Measurements from ENCODE around the gene FHOD3. TPM values are rescaled to one million over a fixed set of nuclear protein-coding genes. Genes with fewer than 3 reads are reported as not detected.

FHOD3 gene
- total and polyA plus RNA-seq, 4 donors: 0.57 to 1.3 (median 1.2) TPM; not detected in 1

GRCh38 chr18:36714476-36714875 lies 417.0 kb downstream of the FHOD3 start:
- Histone ChIP-seq H3K9ac (ENCODE audit: low read depth in 1 of 2, low read length in 2 of 2) (no peak overlapping the region), H3K4me3 (ENCODE audit: low read depth in 1 of 3, low read length in 3 of 3) (no peak overlapping the region), H3K4me1 (ENCODE audit: control insufficient read depth in 4 of 4, insufficient read depth in 4 of 4, low read length in 3 of 4) (no peaks in the 10 kb centered on the region), H3K27ac (ENCODE audit: low read depth in 1 of 2, low read length in 2 of 2) (no peak overlapping the region), H3K36me3 (ENCODE audit: control insufficient read depth in 4 of 4, insufficient read depth in 3 of 4, low read depth in 1 of 4, low read length in 3 of 4) (no peaks in the 10 kb centered on the region), H3K27me3 (ENCODE audit: control insufficient read depth in 4 of 4, insufficient read depth in 4 of 4, low read length in 3 of 4) (no peaks in the 10 kb centered on the region), H3K9me3 (ENCODE audit: control insufficient read depth in 4 of 4, low read length in 3 of 4) (no peaks in the 10 kb centered on the region)
- 90% methylated on average over 3 of the region's 3 CpGs for WGBS
- DNase-seq (ENCODE audit: low spot score): no peak
- TF ChIP-seq FOXA2 (IDR thresholded peaks at IDR 0.05) (no peak), GABPA (IDR thresholded peaks at IDR 0.05 in 1 of 2, conservative IDR thresholded peaks at IDR 0.05 in 1 of 2) (no peak), MAX (IDR thresholded peaks at IDR 0.05) (no peak), EGR1 (IDR thresholded peaks at IDR 0.05; ENCODE audit: low read depth in 2 of 2) (no peak), TAF1 (conservative IDR thresholded peaks at IDR 0.05) (no peak), SP1 (IDR thresholded peaks at IDR 0.05) (no peak), JUND (IDR thresholded peaks at IDR 0.05) (no peak), CTCF (IDR thresholded peaks at IDR 0.05; ENCODE audit: low read depth, low read length, missing input control) (no peak), NR2F2 (IDR thresholded peaks at IDR 0.05) (no peak), RAD21 (IDR thresholded peaks at IDR 0.05) (no peak), RXRA (IDR thresholded peaks at IDR 0.05) (no peak), ZBTB33 (IDR thresholded peaks at IDR 0.05) (no peak)

GRCh38 chr18:36717422-36718110 lies 420.1 kb downstream of the FHOD3 start:
- no peaks in the 10 kb centered on the region for H3K27me3 ChIP-seq (ENCODE audit: control insufficient read depth in 4 of 4, insufficient read depth in 4 of 4, low read length in 3 of 4)
- TF ChIP-seq ZBTB33 (IDR thresholded peaks at IDR 0.05): no peak
- TF ChIP-seq FOXA1 (IDR thresholded peaks at IDR 0.05): no peak
- no peak for TF ChIP-seq ATF3 (IDR thresholded peaks at IDR 0.05)
- TF ChIP-seq GABPA (IDR thresholded peaks at IDR 0.05 in 1 of 2, conservative IDR thresholded peaks at IDR 0.05 in 1 of 2): no peak
- TF ChIP-seq RAD21 (IDR thresholded peaks at IDR 0.05): no peak
- no peak for TF ChIP-seq MAX (IDR thresholded peaks at IDR 0.05)
- no peak for TF ChIP-seq TAF1 (conservative IDR thresholded peaks at IDR 0.05)
- TF ChIP-seq RXRA (IDR thresholded peaks at IDR 0.05): no peak
- TF ChIP-seq HNF4A (conservative IDR thresholded peaks at IDR 0.05): no peak
- TF ChIP-seq FOXA2 (IDR thresholded peaks at IDR 0.05): no peak
- no peak for TF ChIP-seq SP1 (IDR thresholded peaks at IDR 0.05)
- no peak for TF ChIP-seq CTCF (IDR thresholded peaks at IDR 0.05; ENCODE audit: low read depth, low read length, missing input control)
- no peak for TF ChIP-seq HNF4G (IDR thresholded peaks at IDR 0.05)
- TF ChIP-seq REST (IDR thresholded peaks at IDR 0.05): no peak
- no peak for TF ChIP-seq YY1 (IDR thresholded peaks at IDR 0.05)
- no peak for TF ChIP-seq NR2F2 (IDR thresholded peaks at IDR 0.05)
- no peak for TF ChIP-seq EGR1 (IDR thresholded peaks at IDR 0.05; ENCODE audit: low read depth in 2 of 2)
- TF ChIP-seq JUND (IDR thresholded peaks at IDR 0.05): no peak
- DNase-seq (ENCODE audit: low spot score): peak; percentile 14
- H3K27ac ChIP-seq (ENCODE audit: low read depth in 1 of 2, low read length in 2 of 2): no peak overlapping the region
- no peaks in the 10 kb centered on the region for H3K4me1 ChIP-seq (ENCODE audit: control insufficient read depth in 4 of 4, insufficient read depth in 4 of 4, low read length in 3 of 4)
- H3K4me3 ChIP-seq (ENCODE audit: low read depth in 1 of 3, low read length in 3 of 3): no peak overlapping the region
- no peaks in the 10 kb centered on the region for H3K36me3 ChIP-seq (ENCODE audit: control insufficient read depth in 4 of 4, insufficient read depth in 3 of 4, low read depth in 1 of 4, low read length in 3 of 4)
- H3K9me3 ChIP-seq (ENCODE audit: control insufficient read depth in 4 of 4, low read length in 3 of 4): no peaks in the 10 kb centered on the region
- 84% methylated on average over 12 of the region's 12 CpGs for WGBS
- no peak overlapping the region for H3K9ac ChIP-seq (ENCODE audit: low read depth in 1 of 2, low read length in 2 of 2)
